GM12878 (cell line): ENCODE results near the gene FAM24B. TPM values are rescaled to one million over a fixed set of nuclear protein-coding genes. Genes with fewer than 3 reads are reported as not detected.

Source experiments
- ATAC-seq: fragments of 200-7000 bp; cut with Tn5 transposase; 3 replicates; pipeline ENCODE4 v1.9.1; 2020; ENCODE audit warnings: mild to moderate bottlenecking, moderate library complexity
- BruUV-seq: library from RNA; stranded (reverse); fragments of 400-500 nt; replicated peaks from 2 replicates; lab custom pipeline; 2021; lab: Mats Ljungman, UMichigan
- CTCF ChIA-PET: fragments of 300-600 bp; sonication (Branson Sonifier 250); formaldehyde crosslinking; extraction: SDS; loops from one replicate; lab custom pipeline; 2021; ENCODE audit warnings: inconsistent platforms; lab: Yijun Ruan, JAX
- POLR2A ChIA-PET: fragments of 350-600 bp; formaldehyde crosslinking; extraction: SDS; loops from one replicate; lab custom pipeline; 2021; ENCODE audit warnings: inconsistent platforms; lab: Charles Lee
- RAD21 ChIA-PET: fragments of 300-600 bp; sonication (Branson Sonifier 250); formaldehyde crosslinking; loops from one replicate; lab custom pipeline; 2023; ENCODE audit warnings: antibody characterized with exemption; ENCODE audit not compliant: unreplicated experiment; lab: Charles Lee
- SMC1A ChIA-PET: fragments of 300-600 bp; sonication (Branson Sonifier 250); formaldehyde crosslinking; loops from one replicate; lab custom pipeline; 2023; ENCODE audit not compliant: unreplicated experiment, uncharacterized antibody; lab: Charles Lee
- DNase-seq: peaks from one replicate; pipeline ENCODE4 v3.0.0-alpha.2; 2011; ENCODE audit warnings: low read depth, low spot score
- FAIRE-seq: peaks from 3 replicates; lab custom pipeline; 2011; peaks lifted over from hg19 to GRCh38; lab: Jason Lieb, UNC
- H2AFZ ChIP-seq: 2 replicates; pipeline ENCODE4 v1.6.0; 2011; ENCODE audit warnings: low read depth, low read length, control low read depth; ENCODE audit not compliant: control insufficient read depth
- H3K27ac ChIP-seq: 2 replicates; pipeline ENCODE4 v1.5.1; 2011; ENCODE audit warnings: control low read depth; ENCODE audit not compliant: control insufficient read depth, insufficient read depth
- H3K27me3 ChIP-seq, 2 experiments: replicated peaks in 1 of 2; 2 replicates each; pipeline versions ENCODE4 v1.6.0 to v1.6.1; 2011; ENCODE audit warnings: low read length in 1 of 2; ENCODE audit not compliant: control insufficient read depth in 2 of 2, insufficient read depth in 2 of 2
- H3K36me3 ChIP-seq, 2 experiments: 2 replicates each; pipeline ENCODE4 v1.5.1; 2011; ENCODE audit warnings: low read length in 1 of 2; ENCODE audit not compliant: control insufficient read depth in 2 of 2, insufficient read depth in 2 of 2
- H3K4me1 ChIP-seq: 2 replicates; pipeline ENCODE4 v1.6.1; 2011; ENCODE audit warnings: mild to moderate bottlenecking, low read length, moderate library complexity, mixed read lengths; ENCODE audit not compliant: control insufficient read depth, insufficient read depth
- H3K4me2 ChIP-seq: 2 replicates; pipeline ENCODE4 v1.6.0; 2011; ENCODE audit warnings: control low read depth; ENCODE audit not compliant: control insufficient read depth, insufficient read depth
- H3K4me3 ChIP-seq: fragments of 200-600 bp; sonication (generic); 2 replicates; pipeline ENCODE4 v1.5.1; 2016
- H3K79me2 ChIP-seq: 2 replicates; pipeline ENCODE4 v1.6.0; 2011; ENCODE audit warnings: low read length; ENCODE audit not compliant: control insufficient read depth, insufficient read depth
- H3K9ac ChIP-seq: 2 replicates; pipeline ENCODE4 v1.8.0; 2011; ENCODE audit warnings: low read length, control low read depth, mixed read lengths; ENCODE audit not compliant: control insufficient read depth, insufficient read depth
- H3K9me3 ChIP-seq: replicated peaks from 3 replicates; pipeline ENCODE4 v1.5.1; 2011; ENCODE audit warnings: mild to moderate bottlenecking, low read length; ENCODE audit not compliant: control insufficient read depth, insufficient read depth
- H4K20me1 ChIP-seq: 2 replicates; pipeline ENCODE4 v1.6.0; 2011; ENCODE audit not compliant: control insufficient read depth, insufficient read depth
- CREB1 ChIP-seq: IDR thresholded peaks from 2 replicates; pipeline ENCODE4 v1.6.1; 2012; ENCODE audit warnings: low read depth, mild to moderate bottlenecking, inconsistent platforms
- DPF2 ChIP-seq: fragments of 450-650 bp; IDR thresholded peaks from 2 replicates; pipeline ENCODE4 v1.6.1; 2017; ENCODE audit warnings: mild to moderate bottlenecking
- EED ChIP-seq: sonication (generic); IDR thresholded peaks from 2 replicates; pipeline ENCODE4 v1.6.1; 2016; ENCODE audit warnings: antibody characterized with exemption, low read depth
- ETV6 ChIP-seq, 2 experiments: fragments of 450-650 bp in 1 of 2; IDR thresholded peaks in 1 of 2; conservative IDR thresholded peaks in 1 of 2; 2 replicates each; pipeline ENCODE4 v1.6.1; 2014; ENCODE audit warnings: antibody characterized with exemption in 1 of 2, borderline replicate concordance in 1 of 2, low read depth in 1 of 2, mild to moderate bottlenecking in 1 of 2, moderate library complexity in 1 of 2
- IKZF2 ChIP-seq, 2 experiments: fragments of 450-650 bp; IDR thresholded peaks; 2 replicates each; pipeline ENCODE4 v1.6.1; 2017; ENCODE audit warnings: mild to moderate bottlenecking in 2 of 2, moderate library complexity in 2 of 2
- JUNB ChIP-seq: IDR thresholded peaks from 2 replicates; pipeline ENCODE4 v1.6.1; 2016; ENCODE audit warnings: antibody characterized with exemption, mild to moderate bottlenecking
- NBN ChIP-seq: fragments of 450-650 bp; IDR thresholded peaks from 2 replicates; pipeline ENCODE4 v1.6.1; 2016
- PML ChIP-seq: IDR thresholded peaks from 2 replicates; pipeline ENCODE4 v1.6.1; 2012; ENCODE audit warnings: low read length, inconsistent platforms
- RBBP5 ChIP-seq: fragments of 200-600 bp; sonication (generic); conservative IDR thresholded peaks from 2 replicates; pipeline ENCODE4 v1.6.1; 2016
- SPI1 ChIP-seq: IDR thresholded peaks from 2 replicates; pipeline ENCODE4 v1.6.1; 2011; ENCODE audit warnings: low read depth, mild to moderate bottlenecking, low read length, moderate library complexity, borderline replicate concordance; ENCODE audit not compliant: insufficient read depth
- WGBS: methylation state at CpG from one replicate; pipeline ENCODE4 v1.1.6; 2016; ENCODE audit warnings: low lambda C conversion rate; ENCODE audit not compliant: insufficient replicate concordance, insufficient coverage; ENCODE audit errors: missing lambda C conversion rate; 5-methylcytosine and 5-hydroxymethylcytosine counted together
- in situ Hi-C: fragments of 300-500 bp; cut with MboI; formaldehyde crosslinking; loops from 9 replicates; pipeline ENCODE4 v1.14.3; 2018; ENCODE audit warnings: mixed read lengths
- intact Hi-C: fragments of 100-400 bp; cut with micrococcal nuclease; formaldehyde crosslinking; loops from one replicate; pipeline ENCODE4 v1.14.2; 2022; ENCODE audit not compliant: unreplicated experiment
- polyA plus RNA-seq, 11 experiments: library from polyadenylated mRNA; depleted of rRNA in 4 of 11; unstranded in 6 of 11; stranded (reverse) in 5 of 11; fragments of >200 nt; fragmentation: Nextera tagmentation in 4 of 11; fragmentation: Illumina TruSeq in 1 of 11; extraction: Ambion mirVana in 4 of 11; extraction: Trizol in 1 of 11; gene quantifications; 1 replicate in 1 of 11; 2 replicates in 10 of 11; pipeline versions ENCODE4 v1.2.1 to v1.2.3, GENCODE V29; 2011 to 2016; ENCODE audit warnings: inconsistent platforms in 2 of 11, missing spikeins in 2 of 11, low read depth in 1 of 11
- total RNA-seq, 4 experiments: library from RNA; depleted of rRNA in 3 of 4; stranded (reverse); fragments of >200 nt in 3 of 4; fragmentation: Illumina TruSeq in 1 of 4; extraction: Trizol in 1 of 4; gene quantifications; 2 replicates each; pipeline versions ENCODE4 v1.2.1 to v1.2.3, GENCODE V29; 2013 to 2021
- TF ChIP-seq, protein P1 (sequence below): fragments of 450-650 bp; IDR thresholded peaks from 2 replicates; pipeline ENCODE4 v1.6.1; 2017; ENCODE audit warnings: mild to moderate bottlenecking, moderate library complexity

The FAM24B gene
- total and polyA plus RNA-seq, 10 of the 15 experiments (the other 5 are each of a cell fraction or from before 2014, with no cell fraction given), result 4.8 to 15.3 (median 7.2) TPM

DNA sequence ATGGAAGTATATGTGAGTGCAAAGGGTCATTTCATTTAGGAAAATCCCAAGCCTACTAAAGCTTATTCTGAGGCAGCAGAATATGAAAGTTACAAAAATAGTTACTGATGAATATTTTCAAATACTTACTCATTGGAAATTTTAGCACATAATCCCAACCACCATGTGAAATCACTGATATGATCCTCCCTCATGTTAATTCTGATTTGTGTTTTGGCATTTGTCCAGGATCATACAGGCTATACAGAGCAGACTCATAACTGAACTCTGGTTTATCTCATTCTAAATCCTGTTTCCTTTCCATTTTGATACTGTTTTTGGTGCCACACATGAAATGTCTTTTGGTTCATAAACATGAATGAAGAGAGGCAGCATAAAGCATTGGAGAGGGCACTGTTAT, 3.4 kb upstream of the FAM24B start:
- Histone ChIP-seq H3K36me3 (no peaks in the 10 kb centered on the region), H2AFZ (no peak overlapping the region; the same call in 1 of the 2 replicates)
- CTCF ChIA-PET, result interaction anchor here (1.9 kb wide), 1 partner anchor 10 kb away, joined by 5 read pairs; no protein-coding TSS in a partner anchor
- SMC1A ChIA-PET, result interaction anchor here (1.0 kb wide), 1 partner anchor 10 kb away, joined by 3 read pairs; no protein-coding TSS in a partner anchor
- BruUV-seq, result no TSS peak
- in situ Hi-C loops, result no loop called here
- no peak for ATAC-seq
- TF ChIP-seq JUNB (peak; percentile 16; the same call in 1 of the 2 replicates), PML (no peak)
- TF ChIP-seq, all 136 proteins: peak for 1
- H3K27me3 ChIP-seq, result no peaks in the 10 kb centered on the region
- DNase-seq, result no peak
- H3K4me1 ChIP-seq, result no peaks in the 10 kb centered on the region; the same call in 1 of the 2 replicates
- H4K20me1 ChIP-seq, result no peaks in the 10 kb centered on the region
- H3K4me2 ChIP-seq, result no peak overlapping the region
- no peak overlapping the region for H3K4me3 ChIP-seq
- FAIRE-seq, result no peak
- peaks cover 16% of the 10 kb centered on the region for H3K79me2 ChIP-seq
- RAD21 ChIA-PET, result no interaction called here
- intact Hi-C loops, result no loop called here
- POLR2A ChIA-PET, result no interaction called here
- H3K9me3 ChIP-seq, result no peaks in the 10 kb centered on the region
- H3K27ac ChIP-seq, result no peak overlapping the region
- no peak overlapping the region for H3K9ac ChIP-seq

DNA sequence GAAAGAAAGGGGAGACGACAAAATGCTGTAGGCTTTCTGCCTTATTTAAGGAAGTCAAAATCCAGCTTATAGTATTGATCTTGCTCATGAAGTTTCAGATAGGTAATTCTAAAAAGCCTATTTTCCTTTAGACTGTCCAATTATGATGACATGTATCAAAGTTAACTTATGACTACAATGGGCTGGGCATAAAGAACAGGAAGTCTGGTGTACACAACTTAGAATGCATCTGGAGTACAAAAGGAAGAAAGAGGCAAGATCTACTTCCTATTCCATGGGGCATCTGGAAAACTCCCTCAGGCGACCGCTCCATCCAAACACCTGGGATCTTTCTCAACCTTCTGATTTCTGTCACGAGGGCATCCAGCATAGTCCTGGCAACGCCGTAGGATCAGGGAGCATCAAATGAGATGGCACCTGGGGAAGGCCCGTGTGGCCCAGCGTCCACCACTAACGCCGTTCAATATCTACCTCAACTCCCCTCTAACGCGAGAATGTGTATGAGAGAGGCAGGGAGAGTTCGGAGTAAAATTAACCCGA, 512 bp downstream of the FAM24B start:
- intact Hi-C loops (loop anchor here (5.0 kb wide), 1 partner anchor 73 kb away; the partner anchor contains the start of gene C10orf88), in situ Hi-C loops (no loop called here)
- WGBS, result 2% methylated on average over 14 of the region's 14 CpGs
- Histone ChIP-seq H3K4me1 (no peaks in the 10 kb centered on the region; the same call in 1 of the 2 replicates), H2AFZ (peak overlapping the region; percentile 99), H3K79me2 (peaks cover 30% of the 10 kb centered on the region), H3K4me3 (peak overlapping the region; percentile 82), H3K4me2 (peak overlapping the region; percentile 51), H3K9ac (peak overlapping the region; percentile 68), H4K20me1 (no peaks in the 10 kb centered on the region), H3K36me3 (no peaks in the 10 kb centered on the region), H3K27ac (peak overlapping the region; percentile 59), H3K27me3 (no peaks in the 10 kb centered on the region), H3K9me3 (no peaks in the 10 kb centered on the region; the same call in 2 of the 3 replicates)
- DNase-seq (no peak), ATAC-seq (peak; percentile 39), FAIRE-seq (no peak)
- RAD21 ChIA-PET, result no interaction called here
- SMC1A ChIA-PET, result no interaction called here
- TF ChIP-seq, protein P1, sequence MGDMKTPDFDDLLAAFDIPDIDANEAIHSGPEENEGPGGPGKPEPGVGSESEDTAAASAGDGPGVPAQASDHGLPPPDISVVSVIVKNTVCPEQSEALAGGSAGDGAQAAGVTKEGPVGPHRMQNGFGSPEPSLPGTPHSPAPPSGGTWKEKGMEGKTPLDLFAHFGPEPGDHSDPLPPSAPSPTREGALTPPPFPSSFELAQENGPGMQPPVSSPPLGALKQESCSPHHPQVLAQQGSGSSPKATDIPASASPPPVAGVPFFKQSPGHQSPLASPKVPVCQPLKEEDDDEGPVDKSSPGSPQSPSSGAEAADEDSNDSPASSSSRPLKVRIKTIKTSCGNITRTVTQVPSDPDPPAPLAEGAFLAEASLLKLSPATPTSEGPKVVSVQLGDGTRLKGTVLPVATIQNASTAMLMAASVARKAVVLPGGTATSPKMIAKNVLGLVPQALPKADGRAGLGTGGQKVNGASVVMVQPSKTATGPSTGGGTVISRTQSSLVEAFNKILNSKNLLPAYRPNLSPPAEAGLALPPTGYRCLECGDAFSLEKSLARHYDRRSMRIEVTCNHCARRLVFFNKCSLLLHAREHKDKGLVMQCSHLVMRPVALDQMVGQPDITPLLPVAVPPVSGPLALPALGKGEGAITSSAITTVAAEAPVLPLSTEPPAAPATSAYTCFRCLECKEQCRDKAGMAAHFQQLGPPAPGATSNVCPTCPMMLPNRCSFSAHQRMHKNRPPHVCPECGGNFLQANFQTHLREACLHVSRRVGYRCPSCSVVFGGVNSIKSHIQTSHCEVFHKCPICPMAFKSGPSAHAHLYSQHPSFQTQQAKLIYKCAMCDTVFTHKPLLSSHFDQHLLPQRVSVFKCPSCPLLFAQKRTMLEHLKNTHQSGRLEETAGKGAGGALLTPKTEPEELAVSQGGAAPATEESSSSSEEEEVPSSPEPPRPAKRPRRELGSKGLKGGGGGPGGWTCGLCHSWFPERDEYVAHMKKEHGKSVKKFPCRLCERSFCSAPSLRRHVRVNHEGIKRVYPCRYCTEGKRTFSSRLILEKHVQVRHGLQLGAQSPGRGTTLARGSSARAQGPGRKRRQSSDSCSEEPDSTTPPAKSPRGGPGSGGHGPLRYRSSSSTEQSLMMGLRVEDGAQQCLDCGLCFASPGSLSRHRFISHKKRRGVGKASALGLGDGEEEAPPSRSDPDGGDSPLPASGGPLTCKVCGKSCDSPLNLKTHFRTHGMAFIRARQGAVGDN, result no peak
- TF ChIP-seq JUNB (peak; percentile 39; the same call in 1 of the 2 replicates), SPI1 (peak; percentile 45; the same call in 1 of the 2 replicates), ETV6 (conservative IDR thresholded peaks at IDR 0.05 in 1 of 2, IDR thresholded peaks at IDR 0.05 in 1 of 2; ENCODE audit: borderline replicate concordance in 1 of 2, low read depth in 1 of 2) (peak in 1 of 2 experiments; percentile 29; a peak in 1 of 4 replicates), RBBP5 (no peak), EED (0 out of 2 replicates have a peak, but pooled peaks have one; percentile 5), DPF2 (no peak; the same call in 1 of the 2 replicates), CREB1 (peak; percentile 51; the same call in 1 of the 2 replicates), IKZF2 (IDR thresholded peaks at IDR 0.05) (peak; percentile 20 to 26; a peak in 1 of 4 replicates), NBN (0 out of 2 replicates have a peak, but pooled peaks have one; percentile 4)
- CTCF ChIA-PET, result interaction anchor here (0.6 kb wide), 1 partner anchor 120 kb away, joined by 3 read pairs; no protein-coding TSS in a partner anchor
- POLR2A ChIA-PET, result interaction anchor here (0.7 kb wide), 1 partner anchor 1514 kb away, joined by 3 read pairs; no protein-coding TSS in a partner anchor
- BruUV-seq, result TSS peak; percentile 79
